Liver (tissue), 3 donors: ENCODE measurements around the gene ROPN1B.

Experiments used
- CTCF ChIP-seq: fragments of 150-350 bp; IDR thresholded peaks from 2 replicates; pipeline ENCODE4 v1.5.1; 2017; ENCODE audit warnings: improper control_type of control experiment, low read depth, low read length; ENCODE audit not compliant: missing input control
- GABPA ChIP-seq, 2 donors: IDR thresholded peaks in 1 of 2; conservative IDR thresholded peaks in 1 of 2; 2 replicates each; pipeline ENCODE4 v1.6.1; 2016; ENCODE audit warnings: antibody characterized with exemption in 2 of 2, mild to moderate bottlenecking in 1 of 2, moderate library complexity in 1 of 2
- TF ChIP-seq, protein P1 (sequence below): IDR thresholded peaks from 2 replicates; pipeline ENCODE4 v1.6.1; 2016; ENCODE audit warnings: antibody characterized with exemption
- TF ChIP-seq, protein P2 (sequence below): IDR thresholded peaks from 2 replicates; pipeline ENCODE4 v1.6.1; 2016; ENCODE audit warnings: antibody characterized with exemption, mild to moderate bottlenecking
- donor health status: healthy.
- donor health status: healthy.

- TF ChIP-seq CTCF: no peak
- TF ChIP-seq, protein P1, sequence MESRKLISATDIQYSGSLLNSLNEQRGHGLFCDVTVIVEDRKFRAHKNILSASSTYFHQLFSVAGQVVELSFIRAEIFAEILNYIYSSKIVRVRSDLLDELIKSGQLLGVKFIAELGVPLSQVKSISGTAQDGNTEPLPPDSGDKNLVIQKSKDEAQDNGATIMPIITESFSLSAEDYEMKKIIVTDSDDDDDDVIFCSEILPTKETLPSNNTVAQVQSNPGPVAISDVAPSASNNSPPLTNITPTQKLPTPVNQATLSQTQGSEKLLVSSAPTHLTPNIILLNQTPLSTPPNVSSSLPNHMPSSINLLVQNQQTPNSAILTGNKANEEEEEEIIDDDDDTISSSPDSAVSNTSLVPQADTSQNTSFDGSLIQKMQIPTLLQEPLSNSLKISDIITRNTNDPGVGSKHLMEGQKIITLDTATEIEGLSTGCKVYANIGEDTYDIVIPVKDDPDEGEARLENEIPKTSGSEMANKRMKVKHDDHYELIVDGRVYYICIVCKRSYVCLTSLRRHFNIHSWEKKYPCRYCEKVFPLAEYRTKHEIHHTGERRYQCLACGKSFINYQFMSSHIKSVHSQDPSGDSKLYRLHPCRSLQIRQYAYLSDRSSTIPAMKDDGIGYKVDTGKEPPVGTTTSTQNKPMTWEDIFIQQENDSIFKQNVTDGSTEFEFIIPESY: no peak
- TF ChIP-seq, protein P2, sequence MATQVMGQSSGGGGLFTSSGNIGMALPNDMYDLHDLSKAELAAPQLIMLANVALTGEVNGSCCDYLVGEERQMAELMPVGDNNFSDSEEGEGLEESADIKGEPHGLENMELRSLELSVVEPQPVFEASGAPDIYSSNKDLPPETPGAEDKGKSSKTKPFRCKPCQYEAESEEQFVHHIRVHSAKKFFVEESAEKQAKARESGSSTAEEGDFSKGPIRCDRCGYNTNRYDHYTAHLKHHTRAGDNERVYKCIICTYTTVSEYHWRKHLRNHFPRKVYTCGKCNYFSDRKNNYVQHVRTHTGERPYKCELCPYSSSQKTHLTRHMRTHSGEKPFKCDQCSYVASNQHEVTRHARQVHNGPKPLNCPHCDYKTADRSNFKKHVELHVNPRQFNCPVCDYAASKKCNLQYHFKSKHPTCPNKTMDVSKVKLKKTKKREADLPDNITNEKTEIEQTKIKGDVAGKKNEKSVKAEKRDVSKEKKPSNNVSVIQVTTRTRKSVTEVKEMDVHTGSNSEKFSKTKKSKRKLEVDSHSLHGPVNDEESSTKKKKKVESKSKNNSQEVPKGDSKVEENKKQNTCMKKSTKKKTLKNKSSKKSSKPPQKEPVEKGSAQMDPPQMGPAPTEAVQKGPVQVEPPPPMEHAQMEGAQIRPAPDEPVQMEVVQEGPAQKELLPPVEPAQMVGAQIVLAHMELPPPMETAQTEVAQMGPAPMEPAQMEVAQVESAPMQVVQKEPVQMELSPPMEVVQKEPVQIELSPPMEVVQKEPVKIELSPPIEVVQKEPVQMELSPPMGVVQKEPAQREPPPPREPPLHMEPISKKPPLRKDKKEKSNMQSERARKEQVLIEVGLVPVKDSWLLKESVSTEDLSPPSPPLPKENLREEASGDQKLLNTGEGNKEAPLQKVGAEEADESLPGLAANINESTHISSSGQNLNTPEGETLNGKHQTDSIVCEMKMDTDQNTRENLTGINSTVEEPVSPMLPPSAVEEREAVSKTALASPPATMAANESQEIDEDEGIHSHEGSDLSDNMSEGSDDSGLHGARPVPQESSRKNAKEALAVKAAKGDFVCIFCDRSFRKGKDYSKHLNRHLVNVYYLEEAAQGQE: no peak
- no peak for TF ChIP-seq GABPA (IDR thresholded peaks at IDR 0.05 in 1 of 2, conservative IDR thresholded peaks at IDR 0.05 in 1 of 2)
Measured at GRCh38 chr3:125961289-125961589, 7.7 kb upstream of the ROPN1B start.
